ENCODE measurements around the gene REPS2. TPM values are rescaled to one million over a fixed set of nuclear protein-coding genes. Genes with fewer than 3 reads are reported as not detected.

Gene REPS2
- total RNA-seq, 4 donors from 2014 or later = 4.0 to 12.6 (median 5.0) TPM

DNA sequence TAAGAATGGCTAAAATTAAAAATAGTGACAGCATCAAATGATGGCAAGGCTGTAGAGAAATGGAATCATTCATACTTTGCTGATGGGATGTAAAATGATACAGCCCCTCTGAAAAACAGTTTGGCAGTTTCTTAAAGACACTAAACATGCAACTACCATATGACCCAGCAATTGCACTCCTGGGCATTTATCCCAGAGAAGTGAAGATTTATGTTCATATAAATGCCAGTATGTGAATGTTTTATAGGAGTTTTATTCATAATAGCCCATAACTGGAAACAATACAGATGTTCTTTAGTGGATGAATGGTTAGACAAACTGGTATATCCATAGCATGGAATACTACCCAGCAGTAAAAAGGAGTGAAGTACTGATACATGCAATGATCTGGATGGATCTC is 43.3 kb downstream of the REPS2 start:
- TF ChIP-seq, protein P1, sequence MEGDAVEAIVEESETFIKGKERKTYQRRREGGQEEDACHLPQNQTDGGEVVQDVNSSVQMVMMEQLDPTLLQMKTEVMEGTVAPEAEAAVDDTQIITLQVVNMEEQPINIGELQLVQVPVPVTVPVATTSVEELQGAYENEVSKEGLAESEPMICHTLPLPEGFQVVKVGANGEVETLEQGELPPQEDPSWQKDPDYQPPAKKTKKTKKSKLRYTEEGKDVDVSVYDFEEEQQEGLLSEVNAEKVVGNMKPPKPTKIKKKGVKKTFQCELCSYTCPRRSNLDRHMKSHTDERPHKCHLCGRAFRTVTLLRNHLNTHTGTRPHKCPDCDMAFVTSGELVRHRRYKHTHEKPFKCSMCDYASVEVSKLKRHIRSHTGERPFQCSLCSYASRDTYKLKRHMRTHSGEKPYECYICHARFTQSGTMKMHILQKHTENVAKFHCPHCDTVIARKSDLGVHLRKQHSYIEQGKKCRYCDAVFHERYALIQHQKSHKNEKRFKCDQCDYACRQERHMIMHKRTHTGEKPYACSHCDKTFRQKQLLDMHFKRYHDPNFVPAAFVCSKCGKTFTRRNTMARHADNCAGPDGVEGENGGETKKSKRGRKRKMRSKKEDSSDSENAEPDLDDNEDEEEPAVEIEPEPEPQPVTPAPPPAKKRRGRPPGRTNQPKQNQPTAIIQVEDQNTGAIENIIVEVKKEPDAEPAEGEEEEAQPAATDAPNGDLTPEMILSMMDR (IDR thresholded peaks at IDR 0.05) = no peak
- no peak for ATAC-seq (ENCODE audit: low FRiP score)
- no peak for DNase-seq (ENCODE audit: low spot score)

DNA sequence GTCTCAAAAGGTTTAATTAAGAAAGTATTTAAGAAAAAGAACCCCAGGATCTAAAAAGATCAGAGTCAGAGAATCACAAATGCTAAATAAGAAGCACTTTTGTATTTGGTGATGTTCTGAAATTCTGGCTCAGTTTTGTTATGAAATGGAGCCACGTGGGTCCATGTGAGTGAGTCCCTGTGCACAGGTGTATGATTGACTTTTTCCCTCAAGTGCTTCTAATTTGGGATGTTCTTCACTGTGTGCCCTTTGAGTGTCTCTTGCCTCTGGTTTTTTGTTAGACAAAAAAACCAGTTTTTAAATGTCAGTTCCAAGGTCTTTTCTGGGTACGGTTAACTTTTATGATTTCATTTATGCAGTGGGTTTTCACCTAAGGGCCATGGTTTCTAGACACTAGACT is 44.4 kb downstream of the REPS2 start:
- TF ChIP-seq, protein P1 (IDR thresholded peaks at IDR 0.05) = no peak
- ATAC-seq (ENCODE audit: low FRiP score) = no peak
- DNase-seq (ENCODE audit: low spot score) = no peak

DNA sequence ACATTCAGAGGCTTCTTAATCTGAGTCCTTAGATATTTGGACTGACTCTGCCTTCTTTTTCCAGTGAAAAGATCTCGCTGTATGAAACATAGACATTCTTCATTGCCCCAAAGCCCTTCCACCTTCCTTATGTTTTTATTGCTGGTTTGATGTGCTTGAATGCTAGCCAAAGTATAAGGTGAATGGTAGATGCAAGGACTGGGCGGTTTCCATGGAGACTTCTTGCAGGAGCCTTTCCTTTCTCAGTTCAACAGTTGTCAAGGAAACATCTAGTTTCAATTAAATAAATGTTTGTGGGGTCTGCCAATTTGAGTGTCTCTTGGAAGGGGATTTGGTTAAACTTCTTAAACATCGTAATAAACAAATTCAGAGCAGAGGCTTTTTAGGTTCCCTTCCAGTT is 46.0 kb downstream of the REPS2 start:
- DNase-seq (ENCODE audit: low spot score) = no peak
- ATAC-seq (ENCODE audit: low FRiP score) = no peak
- TF ChIP-seq, protein P1 (IDR thresholded peaks at IDR 0.05) = no peak

DNA sequence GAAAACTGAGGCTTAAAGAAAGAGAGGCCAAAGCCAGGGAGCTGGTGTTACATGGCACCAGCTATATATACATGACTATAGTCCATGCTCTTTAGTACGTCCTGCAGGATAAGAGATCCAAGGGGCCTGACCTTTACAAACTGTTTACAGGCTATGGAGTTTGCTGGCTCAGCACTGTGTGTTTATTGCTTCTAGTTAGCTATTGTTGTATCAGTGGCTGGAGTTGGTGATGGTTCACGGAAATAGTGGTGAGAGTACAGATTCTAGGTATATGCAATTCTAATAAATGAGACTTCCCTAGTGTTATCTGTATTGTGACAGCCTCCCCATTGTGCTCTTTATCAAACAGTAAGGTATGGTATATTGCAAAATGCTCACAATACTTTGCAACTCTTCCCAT is 46.5 kb downstream of the REPS2 start:
- TF ChIP-seq, protein P1 (IDR thresholded peaks at IDR 0.05) = no peak
- ATAC-seq (ENCODE audit: low FRiP score) = no peak
- no peak for DNase-seq (ENCODE audit: low spot score)

DNA sequence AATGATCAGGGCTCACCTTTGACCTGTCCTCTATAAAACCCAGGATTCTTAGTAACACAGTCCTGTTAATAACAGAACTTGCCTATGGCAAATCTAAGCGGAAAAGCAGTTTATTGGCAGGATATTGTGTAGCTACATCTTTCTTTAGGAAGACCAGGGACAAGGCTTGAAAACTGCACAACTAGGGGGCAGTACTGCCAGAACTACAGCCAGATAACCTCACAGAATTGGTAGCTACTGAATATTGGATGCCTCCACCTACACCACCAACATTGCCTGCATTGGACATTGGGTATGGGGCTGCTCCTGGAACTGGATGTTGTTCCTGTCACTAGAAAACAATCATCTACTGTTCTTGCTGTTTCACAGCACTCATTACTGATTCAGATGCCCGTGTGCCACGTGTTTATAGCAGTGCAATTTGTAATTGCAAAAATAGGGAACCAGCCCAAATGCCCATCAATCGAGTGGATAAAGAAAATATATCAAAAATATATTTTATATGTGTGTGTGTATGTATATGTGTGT is 47.4 kb downstream of the REPS2 start:
- TF ChIP-seq, protein P1 (IDR thresholded peaks at IDR 0.05) = no peak
- DNase-seq (ENCODE audit: low spot score) (no peak), ATAC-seq (ENCODE audit: low FRiP score) (no peak)

DNA sequence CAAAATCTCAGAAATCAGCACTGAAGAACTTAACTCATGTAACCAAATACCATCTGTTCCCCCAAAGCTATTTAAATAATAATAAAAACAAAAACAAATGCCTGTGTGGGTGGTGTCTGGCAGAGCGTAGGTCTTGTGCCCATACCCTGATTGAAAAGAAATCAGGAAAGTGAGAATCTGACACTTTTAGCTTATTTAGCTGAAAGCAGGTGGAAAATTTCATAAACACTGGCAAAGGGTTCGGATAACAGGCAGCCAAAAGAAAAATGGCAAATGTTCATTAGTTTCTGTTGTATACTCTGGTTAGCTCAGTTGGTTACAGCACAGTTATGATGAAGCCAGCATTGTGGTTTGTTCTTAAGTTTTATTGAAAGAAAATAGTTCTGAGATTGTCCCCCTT is 48.3 kb downstream of the REPS2 start:
- no peak for DNase-seq (ENCODE audit: low spot score)
- TF ChIP-seq, protein P1 (IDR thresholded peaks at IDR 0.05) = no peak
- no peak for ATAC-seq (ENCODE audit: low FRiP score)

DNA sequence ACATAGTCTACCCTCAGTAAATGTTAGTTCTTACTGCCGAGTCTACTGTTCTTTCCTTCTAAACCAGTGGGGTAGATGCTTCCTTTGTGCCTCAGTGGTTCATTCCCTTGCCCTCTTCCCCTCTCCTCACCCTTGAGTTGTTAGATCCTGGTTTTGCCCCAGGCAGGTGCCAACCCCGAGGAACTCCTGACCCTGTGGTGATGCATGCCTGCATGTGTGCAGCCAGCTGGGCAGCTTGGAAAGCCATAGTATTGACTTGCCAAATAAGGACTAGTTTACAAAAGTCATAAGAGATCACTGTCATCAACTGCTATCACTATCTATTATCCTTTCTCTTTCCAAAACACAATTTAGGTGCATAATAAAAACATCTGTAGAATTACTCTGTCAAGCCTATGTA is 50.9 kb downstream of the REPS2 start:
- TF ChIP-seq, protein P1 (IDR thresholded peaks at IDR 0.05) = no peak
- ATAC-seq (ENCODE audit: low FRiP score) (no peak), DNase-seq (ENCODE audit: low spot score) (no peak)
